ENCODE measurements around the gene TET3.

GRCh38 chr2:74002505-74003421, 18.1 kb downstream of the TET3 start:
- TF ChIP-seq, protein P1, sequence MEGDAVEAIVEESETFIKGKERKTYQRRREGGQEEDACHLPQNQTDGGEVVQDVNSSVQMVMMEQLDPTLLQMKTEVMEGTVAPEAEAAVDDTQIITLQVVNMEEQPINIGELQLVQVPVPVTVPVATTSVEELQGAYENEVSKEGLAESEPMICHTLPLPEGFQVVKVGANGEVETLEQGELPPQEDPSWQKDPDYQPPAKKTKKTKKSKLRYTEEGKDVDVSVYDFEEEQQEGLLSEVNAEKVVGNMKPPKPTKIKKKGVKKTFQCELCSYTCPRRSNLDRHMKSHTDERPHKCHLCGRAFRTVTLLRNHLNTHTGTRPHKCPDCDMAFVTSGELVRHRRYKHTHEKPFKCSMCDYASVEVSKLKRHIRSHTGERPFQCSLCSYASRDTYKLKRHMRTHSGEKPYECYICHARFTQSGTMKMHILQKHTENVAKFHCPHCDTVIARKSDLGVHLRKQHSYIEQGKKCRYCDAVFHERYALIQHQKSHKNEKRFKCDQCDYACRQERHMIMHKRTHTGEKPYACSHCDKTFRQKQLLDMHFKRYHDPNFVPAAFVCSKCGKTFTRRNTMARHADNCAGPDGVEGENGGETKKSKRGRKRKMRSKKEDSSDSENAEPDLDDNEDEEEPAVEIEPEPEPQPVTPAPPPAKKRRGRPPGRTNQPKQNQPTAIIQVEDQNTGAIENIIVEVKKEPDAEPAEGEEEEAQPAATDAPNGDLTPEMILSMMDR (conservative IDR thresholded peaks at IDR 0.05), result no peak
- no peak for TF ChIP-seq EZH2 (IDR thresholded peaks at IDR 0.05; ENCODE audit: low read depth)
